ENCODE results near the gene TUFT1.
"Not testable (repeated sequence)": the region's sequence is repeated elsewhere in the genome, so short reads cannot be mapped to it uniquely, and the experiment has no call there.

Gene TUFT1

DNA sequence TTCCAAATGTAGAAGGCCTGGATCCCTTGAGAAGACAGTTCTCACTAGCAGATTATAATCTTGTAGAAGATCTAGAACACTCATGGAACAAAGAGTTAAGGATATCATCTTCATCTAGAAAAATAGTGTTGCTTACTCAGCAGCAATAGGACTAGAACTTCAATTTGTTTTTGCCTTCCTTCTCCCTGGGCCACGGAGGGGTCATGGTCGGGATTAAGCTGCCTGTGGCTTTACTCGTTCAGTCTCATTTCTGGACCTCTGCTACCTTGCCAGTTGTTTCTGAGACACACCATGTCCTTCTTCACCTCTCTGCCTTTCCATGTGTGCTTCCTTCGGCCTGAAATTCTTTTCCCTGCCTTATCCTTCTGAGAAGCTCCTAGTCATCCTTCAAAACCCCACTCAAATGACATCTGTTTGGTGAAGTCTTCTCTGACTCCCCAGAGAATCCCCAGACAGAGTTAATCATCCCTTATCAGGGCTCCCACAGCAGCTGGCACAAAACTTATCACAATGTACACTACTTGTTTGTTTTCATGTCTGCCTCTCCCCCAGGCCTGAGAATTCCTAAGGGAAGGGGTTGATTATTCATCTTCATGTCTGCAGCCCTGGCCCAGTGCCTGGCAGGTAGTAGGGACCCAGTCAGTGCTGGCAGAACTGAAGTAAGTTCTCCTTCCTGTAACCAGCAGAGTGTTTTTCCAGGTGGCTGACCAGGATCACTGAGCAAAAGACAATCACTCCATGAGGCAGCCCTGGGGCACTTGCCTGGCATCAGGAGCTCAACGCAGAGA, 56.3 kb downstream of the TUFT1 start (continued):
- no peak for TF ChIP-seq SALL2 (tag by site-specific recombination; IDR thresholded peaks at IDR 0.05; ENCODE audit: borderline replicate concordance)
- TF ChIP-seq SP3 (tag by site-specific recombination; IDR thresholded peaks at IDR 0.05): no peak
- TF ChIP-seq, protein P1, sequence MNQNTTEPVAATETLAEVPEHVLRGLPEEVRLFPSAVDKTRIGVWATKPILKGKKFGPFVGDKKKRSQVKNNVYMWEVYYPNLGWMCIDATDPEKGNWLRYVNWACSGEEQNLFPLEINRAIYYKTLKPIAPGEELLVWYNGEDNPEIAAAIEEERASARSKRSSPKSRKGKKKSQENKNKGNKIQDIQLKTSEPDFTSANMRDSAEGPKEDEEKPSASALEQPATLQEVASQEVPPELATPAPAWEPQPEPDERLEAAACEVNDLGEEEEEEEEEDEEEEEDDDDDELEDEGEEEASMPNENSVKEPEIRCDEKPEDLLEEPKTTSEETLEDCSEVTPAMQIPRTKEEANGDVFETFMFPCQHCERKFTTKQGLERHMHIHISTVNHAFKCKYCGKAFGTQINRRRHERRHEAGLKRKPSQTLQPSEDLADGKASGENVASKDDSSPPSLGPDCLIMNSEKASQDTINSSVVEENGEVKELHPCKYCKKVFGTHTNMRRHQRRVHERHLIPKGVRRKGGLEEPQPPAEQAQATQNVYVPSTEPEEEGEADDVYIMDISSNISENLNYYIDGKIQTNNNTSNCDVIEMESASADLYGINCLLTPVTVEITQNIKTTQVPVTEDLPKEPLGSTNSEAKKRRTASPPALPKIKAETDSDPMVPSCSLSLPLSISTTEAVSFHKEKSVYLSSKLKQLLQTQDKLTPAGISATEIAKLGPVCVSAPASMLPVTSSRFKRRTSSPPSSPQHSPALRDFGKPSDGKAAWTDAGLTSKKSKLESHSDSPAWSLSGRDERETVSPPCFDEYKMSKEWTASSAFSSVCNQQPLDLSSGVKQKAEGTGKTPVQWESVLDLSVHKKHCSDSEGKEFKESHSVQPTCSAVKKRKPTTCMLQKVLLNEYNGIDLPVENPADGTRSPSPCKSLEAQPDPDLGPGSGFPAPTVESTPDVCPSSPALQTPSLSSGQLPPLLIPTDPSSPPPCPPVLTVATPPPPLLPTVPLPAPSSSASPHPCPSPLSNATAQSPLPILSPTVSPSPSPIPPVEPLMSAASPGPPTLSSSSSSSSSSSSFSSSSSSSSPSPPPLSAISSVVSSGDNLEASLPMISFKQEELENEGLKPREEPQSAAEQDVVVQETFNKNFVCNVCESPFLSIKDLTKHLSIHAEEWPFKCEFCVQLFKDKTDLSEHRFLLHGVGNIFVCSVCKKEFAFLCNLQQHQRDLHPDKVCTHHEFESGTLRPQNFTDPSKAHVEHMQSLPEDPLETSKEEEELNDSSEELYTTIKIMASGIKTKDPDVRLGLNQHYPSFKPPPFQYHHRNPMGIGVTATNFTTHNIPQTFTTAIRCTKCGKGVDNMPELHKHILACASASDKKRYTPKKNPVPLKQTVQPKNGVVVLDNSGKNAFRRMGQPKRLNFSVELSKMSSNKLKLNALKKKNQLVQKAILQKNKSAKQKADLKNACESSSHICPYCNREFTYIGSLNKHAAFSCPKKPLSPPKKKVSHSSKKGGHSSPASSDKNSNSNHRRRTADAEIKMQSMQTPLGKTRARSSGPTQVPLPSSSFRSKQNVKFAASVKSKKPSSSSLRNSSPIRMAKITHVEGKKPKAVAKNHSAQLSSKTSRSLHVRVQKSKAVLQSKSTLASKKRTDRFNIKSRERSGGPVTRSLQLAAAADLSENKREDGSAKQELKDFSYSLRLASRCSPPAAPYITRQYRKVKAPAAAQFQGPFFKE (tag by site-specific recombination; IDR thresholded peaks at IDR 0.05; ENCODE audit: borderline replicate concordance): no peak
- TF ChIP-seq ZNF626 (tag by site-specific recombination; IDR thresholded peaks at IDR 0.05): no peak
- TF ChIP-seq ZNF664 (tag by site-specific recombination; IDR thresholded peaks at IDR 0.05): no peak
- no peak for TF ChIP-seq ZNF624 (tag by site-specific recombination; IDR thresholded peaks at IDR 0.05)
- TF ChIP-seq ZIC2 (tag by site-specific recombination; IDR thresholded peaks at IDR 0.05): peak; percentile 61
- no peak for TF ChIP-seq ZNF830 (tag by site-specific recombination; IDR thresholded peaks at IDR 0.05; ENCODE audit: low read depth)
- TF ChIP-seq KLF8 (tag by site-specific recombination; IDR thresholded peaks at IDR 0.05): peak; percentile 85
- TF ChIP-seq ZBTB8A (tag by site-specific recombination; IDR thresholded peaks at IDR 0.05): no peak
- peak; percentile 36; the same call in 1 of the 2 replicates for TF ChIP-seq BCL11A (tag by site-specific recombination; IDR thresholded peaks at IDR 0.05; ENCODE audit: low read depth)
- TF ChIP-seq, protein P2, sequence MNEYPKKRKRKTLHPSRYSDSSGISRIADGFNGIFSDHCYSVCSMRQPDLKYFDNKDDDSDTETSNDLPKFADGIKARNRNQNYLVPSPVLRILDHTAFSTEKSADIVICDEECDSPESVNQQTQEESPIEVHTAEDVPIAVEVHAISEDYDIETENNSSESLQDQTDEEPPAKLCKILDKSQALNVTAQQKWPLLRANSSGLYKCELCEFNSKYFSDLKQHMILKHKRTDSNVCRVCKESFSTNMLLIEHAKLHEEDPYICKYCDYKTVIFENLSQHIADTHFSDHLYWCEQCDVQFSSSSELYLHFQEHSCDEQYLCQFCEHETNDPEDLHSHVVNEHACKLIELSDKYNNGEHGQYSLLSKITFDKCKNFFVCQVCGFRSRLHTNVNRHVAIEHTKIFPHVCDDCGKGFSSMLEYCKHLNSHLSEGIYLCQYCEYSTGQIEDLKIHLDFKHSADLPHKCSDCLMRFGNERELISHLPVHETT (tag by site-specific recombination; IDR thresholded peaks at IDR 0.05): no peak

DNA sequence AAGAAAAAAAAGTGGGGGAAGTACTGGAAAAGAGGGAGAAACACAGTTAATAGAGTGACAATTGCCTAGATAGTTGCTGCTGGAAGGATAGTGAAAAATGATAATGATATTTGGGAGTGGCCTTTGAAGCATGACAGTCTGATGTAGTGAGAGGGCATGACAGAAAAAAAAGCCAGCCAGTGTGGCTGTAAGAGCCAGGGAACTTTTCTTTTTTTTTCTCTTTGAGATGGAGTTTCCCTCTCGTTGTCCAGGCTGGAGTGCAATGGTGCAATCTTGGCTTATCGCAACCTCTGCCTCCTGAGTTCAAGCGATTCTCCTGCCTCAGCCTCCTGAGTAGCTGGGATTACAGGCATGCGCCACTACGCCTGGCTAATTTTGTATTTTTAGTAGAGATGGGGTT, 62.4 kb downstream of the TUFT1 start:
- CTCF ChIA-PET: interaction anchor here (3.3 kb wide), 1 partner anchor 8 kb away, joined by 15 read pairs; no protein-coding TSS in a partner anchor
- H3K36me3 ChIP-seq (ENCODE audit: control insufficient read depth in 2 of 2, insufficient read depth in 1 of 2, low read length in 2 of 2); POLR2A ChIA-PET; H3K4me1 ChIP-seq (ENCODE audit: control insufficient read depth, insufficient read depth, low read length); H3K27ac ChIP-seq (ENCODE audit: extremely low read depth, low read depth, low read length); H3K9me3 ChIP-seq (ENCODE audit: control insufficient read depth, insufficient read depth, low read depth, low read length); H3K4me3 ChIP-seq (ENCODE audit: low read depth, low read length): not testable (repeated sequence)

DNA sequence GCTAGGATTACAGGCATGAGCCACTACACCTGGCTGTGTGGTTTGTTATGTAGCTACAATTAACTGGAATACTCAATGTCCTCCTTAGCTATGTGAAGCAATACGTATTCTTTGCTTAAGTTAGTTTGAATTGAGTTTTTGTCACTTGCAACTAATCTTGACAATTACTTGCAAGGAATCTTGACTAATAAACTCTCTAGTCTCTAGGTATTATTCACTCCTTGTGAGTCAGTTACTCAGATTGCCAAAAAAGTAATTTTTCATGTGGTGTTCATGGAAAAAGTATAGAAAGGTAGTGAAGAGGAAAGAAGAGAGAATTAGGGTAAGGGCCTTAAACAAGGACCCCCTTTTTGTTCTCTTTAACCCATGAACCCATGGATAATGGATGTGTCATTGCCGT, 64.2 kb downstream of the TUFT1 start:
- Histone ChIP-seq H3K4me3 (ENCODE audit: low read depth, low read length) (no peak overlapping the region), H3K9me3 (ENCODE audit: control insufficient read depth, insufficient read depth, low read depth, low read length) (no peaks in the 10 kb centered on the region), H3K27ac (ENCODE audit: extremely low read depth, low read depth, low read length) (no peak overlapping the region), H3K36me3 (ENCODE audit: control insufficient read depth in 2 of 2, insufficient read depth in 1 of 2, low read length in 2 of 2) (no peaks in the 10 kb centered on the region), H3K4me1 (ENCODE audit: control insufficient read depth, insufficient read depth, low read length) (peaks cover 2% of the 10 kb centered on the region; the same call in 1 of the 2 replicates)
- ChIA-PET POLR2A (interaction anchor here (0.6 kb wide), 1 partner anchor 16 kb away, joined by 3 read pairs; no protein-coding TSS in a partner anchor), CTCF (interaction anchor here (3.3 kb wide), 1 partner anchor 10 kb away, joined by 15 read pairs; no protein-coding TSS in a partner anchor)
- no peak for TF ChIP-seq OSR2 (tag by site-specific recombination; IDR thresholded peaks at IDR 0.05)
- TF ChIP-seq, protein P3, sequence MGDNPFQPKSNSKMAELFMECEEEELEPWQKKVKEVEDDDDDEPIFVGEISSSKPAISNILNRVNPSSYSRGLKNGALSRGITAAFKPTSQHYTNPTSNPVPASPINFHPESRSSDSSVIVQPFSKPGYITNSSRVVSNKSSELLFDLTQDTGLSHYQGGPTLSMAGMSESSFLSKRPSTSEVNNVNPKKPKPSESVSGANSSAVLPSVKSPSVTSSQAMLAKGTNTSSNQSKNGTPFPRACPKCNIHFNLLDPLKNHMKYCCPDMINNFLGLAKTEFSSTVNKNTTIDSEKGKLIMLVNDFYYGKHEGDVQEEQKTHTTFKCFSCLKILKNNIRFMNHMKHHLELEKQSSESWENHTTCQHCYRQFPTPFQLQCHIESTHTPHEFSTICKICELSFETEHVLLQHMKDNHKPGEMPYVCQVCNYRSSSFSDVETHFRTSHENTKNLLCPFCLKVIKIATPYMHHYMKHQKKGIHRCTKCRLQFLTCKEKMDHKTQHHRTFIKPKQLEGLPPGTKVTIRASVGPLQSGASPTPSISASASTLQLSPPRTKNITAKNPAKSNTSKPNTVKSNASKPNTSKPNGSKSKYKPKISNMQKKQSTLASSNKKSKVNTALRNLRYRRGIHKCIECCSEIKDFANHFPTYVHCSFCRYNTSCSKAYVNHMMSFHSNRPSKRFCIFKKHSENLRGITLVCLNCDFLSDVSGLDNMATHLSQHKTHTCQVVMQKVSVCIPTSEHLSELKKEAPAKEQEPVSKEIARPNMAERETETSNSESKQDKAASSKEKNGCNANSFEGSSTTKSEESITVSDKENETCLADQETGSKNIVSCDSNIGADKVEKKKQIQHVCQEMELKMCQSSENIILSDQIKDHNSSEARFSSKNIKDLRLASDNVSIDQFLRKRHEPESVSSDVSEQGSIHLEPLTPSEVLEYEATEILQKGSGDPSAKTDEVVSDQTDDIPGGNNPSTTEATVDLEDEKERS (tag by site-specific recombination; IDR thresholded peaks at IDR 0.05): no peak
- TF ChIP-seq, protein P4, sequence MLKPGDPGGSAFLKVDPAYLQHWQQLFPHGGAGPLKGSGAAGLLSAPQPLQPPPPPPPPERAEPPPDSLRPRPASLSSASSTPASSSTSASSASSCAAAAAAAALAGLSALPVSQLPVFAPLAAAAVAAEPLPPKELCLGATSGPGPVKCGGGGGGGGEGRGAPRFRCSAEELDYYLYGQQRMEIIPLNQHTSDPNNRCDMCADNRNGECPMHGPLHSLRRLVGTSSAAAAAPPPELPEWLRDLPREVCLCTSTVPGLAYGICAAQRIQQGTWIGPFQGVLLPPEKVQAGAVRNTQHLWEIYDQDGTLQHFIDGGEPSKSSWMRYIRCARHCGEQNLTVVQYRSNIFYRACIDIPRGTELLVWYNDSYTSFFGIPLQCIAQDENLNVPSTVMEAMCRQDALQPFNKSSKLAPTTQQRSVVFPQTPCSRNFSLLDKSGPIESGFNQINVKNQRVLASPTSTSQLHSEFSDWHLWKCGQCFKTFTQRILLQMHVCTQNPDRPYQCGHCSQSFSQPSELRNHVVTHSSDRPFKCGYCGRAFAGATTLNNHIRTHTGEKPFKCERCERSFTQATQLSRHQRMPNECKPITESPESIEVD (tag by site-specific recombination; IDR thresholded peaks at IDR 0.05): 0 out of 2 replicates have a peak, but pooled peaks have one; percentile 22
- TF ChIP-seq, protein P5, sequence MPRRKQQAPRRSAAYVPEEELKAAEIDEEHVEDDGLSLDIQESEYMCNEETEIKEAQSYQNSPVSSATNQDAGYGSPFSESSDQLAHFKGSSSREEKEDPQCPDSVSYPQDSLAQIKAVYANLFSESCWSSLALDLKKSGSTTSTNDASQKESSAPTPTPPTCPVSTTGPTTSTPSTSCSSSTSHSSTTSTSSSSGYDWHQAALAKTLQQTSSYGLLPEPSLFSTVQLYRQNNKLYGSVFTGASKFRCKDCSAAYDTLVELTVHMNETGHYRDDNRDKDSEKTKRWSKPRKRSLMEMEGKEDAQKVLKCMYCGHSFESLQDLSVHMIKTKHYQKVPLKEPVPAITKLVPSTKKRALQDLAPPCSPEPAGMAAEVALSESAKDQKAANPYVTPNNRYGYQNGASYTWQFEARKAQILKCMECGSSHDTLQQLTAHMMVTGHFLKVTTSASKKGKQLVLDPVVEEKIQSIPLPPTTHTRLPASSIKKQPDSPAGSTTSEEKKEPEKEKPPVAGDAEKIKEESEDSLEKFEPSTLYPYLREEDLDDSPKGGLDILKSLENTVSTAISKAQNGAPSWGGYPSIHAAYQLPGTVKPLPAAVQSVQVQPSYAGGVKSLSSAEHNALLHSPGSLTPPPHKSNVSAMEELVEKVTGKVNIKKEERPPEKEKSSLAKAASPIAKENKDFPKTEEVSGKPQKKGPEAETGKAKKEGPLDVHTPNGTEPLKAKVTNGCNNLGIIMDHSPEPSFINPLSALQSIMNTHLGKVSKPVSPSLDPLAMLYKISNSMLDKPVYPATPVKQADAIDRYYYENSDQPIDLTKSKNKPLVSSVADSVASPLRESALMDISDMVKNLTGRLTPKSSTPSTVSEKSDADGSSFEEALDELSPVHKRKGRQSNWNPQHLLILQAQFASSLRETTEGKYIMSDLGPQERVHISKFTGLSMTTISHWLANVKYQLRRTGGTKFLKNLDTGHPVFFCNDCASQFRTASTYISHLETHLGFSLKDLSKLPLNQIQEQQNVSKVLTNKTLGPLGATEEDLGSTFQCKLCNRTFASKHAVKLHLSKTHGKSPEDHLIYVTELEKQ (tag by site-specific recombination; IDR thresholded peaks at IDR 0.05; ENCODE audit: borderline replicate concordance): no peak
